Heart left ventricle (tissue), 13 donors: ENCODE results near the gene MGARP.

Source experiments
- CTCF ChIP-seq, 12 donors: fragments of 200-600 bp; sonication (generic) in 4 of 12; IDR thresholded peaks; one replicate each; pipeline versions ENCODE4 v1.5.0 to v1.8.0; 2018 to 2022; ENCODE audit warnings: antibody characterized with exemption in 12 of 12, mild to moderate bottlenecking in 5 of 12
- POLR2A ChIP-seq, 2 donors: fragments of 450-650 bp; IDR thresholded peaks; one replicate each; pipeline ENCODE4 v1.6.1; 2017; ENCODE audit warnings: antibody characterized with exemption in 2 of 2, mild to moderate bottlenecking in 2 of 2, moderate library complexity in 2 of 2
- donor health status: ischemic (EF 13 %, LVEDD 7.1; RV severe dilation, severe dysfunction).
- donor health status: DM: no; HTN: yes; CAD: no.
- donor health status: DM: no; HTN: no; CAD: no.
- donor health status: ischemic (EF 25% LVEDD 6.9; RV normal size, moderate dysfunction).
- donor health status: ischemic (EF 25% LVEDD 5.7; RV mildly dilated, moderate dysfunction).
- donor health status: ischemic (EF 35%, LVEDD 5.7; RV mildly dilated, moderate dysfunction).
- donor health status: nonischemic (EF 11% LVEDD 7.7; RV severe dilation, severe dysfunction).
- donor health status: DM: yes; HTN: yes; CAD: no.
- donor health status: PGD.
- donor health status: ischemic (EF 29% LVEDD 5.4; RV normal size, mild dysfunction).
- donor health status: nonischemic (EF 23%, LVEDD 6.1; RV moderate dilation, normal function).

GRCh38 chr4:139286186-139286698, 6.2 kb upstream of the MGARP start:
- TF ChIP-seq CTCF (IDR thresholded peaks at IDR 0.05): no peak
- no peak for TF ChIP-seq POLR2A (IDR thresholded peaks at IDR 0.05)
